NCI-H2227 treated with DMSO at 0.1 percent for 48 hours (cell line): ENCODE results near the gene CDKN3.
"Not testable (repeated sequence)": the region's sequence is repeated elsewhere in the genome, so short reads cannot be mapped to it uniquely, and the experiment has no call there.

Source experiments
- DNase-seq: peaks from one replicate; lab custom pipeline; 2025; lab: John Stamatoyannopoulos, UW

CDKN3 gene

DNA sequence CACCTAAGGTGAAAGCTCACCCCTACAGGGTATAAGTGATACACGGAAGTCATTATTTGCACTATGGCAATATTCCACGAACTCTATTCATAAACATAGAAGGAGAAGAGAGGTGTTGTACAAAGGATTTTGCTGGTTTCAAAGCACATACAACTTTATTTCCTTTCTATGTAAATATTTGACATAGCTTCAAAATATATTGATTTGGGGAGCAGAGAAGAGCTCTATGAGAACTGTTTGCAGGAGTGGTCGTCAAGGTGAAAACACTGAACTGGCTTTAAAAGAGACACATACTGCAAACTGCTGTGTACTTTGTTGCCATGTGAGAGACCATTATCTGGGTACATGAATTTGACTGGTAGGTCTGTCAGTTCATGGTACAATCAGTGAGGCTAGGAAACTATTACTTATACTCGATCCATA, 27.7 kb downstream of the CDKN3 start:
- DNase-seq, result no peak

DNA sequence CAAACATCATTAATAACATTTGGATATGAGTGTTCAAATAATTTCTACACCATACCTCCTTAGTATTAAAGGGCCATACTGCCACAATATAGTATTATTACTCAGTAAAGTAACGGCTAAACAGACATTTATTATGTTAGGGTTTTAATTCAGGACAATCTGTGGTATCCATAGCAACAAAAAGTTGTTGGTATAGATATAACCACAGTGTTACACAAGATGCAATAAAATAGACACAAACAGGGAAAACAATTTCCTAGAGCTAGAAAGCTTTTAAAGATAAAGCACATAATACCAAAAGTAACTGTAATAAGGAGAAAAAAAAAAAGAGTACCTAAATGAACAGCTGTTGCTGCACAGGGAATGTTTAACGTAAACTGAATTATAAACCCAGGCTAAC, 28.3 kb downstream of the CDKN3 start:
- DNase-seq, result no peak

DNA sequence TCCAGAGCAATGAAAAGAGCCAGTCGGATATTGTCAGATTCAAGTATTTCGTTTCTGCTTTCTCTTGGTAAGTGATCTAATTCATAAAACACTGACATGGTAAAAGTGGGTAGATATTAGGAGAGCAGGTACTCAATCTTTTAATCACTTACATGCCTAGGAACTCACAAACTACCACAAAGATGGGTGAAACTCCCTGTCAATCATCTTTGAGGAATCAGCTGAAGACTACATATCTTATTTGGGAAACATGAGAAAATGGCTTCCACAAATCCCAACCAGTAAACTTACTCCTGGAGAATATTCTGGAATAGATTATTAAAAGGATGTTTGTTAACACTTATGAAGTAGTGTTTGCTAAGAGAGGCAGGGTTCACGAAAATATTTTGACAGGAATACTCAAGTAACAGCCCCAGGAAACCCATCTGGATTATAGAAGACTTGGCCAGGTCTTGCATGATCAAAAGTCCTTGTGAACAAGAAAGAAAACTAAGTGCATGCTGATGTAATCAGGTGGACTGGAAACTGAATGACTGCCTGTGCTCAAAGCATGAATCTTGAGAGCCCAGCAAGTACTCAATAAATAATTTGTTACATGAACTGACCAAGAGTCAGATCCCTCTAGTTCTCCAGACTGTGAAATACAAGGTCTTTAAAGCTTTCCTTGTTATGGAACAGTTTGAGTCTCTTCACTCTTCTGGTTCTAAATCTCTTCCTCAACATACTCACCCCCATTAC, 28.9 kb downstream of the CDKN3 start:
- DNase-seq, result no peak

DNA sequence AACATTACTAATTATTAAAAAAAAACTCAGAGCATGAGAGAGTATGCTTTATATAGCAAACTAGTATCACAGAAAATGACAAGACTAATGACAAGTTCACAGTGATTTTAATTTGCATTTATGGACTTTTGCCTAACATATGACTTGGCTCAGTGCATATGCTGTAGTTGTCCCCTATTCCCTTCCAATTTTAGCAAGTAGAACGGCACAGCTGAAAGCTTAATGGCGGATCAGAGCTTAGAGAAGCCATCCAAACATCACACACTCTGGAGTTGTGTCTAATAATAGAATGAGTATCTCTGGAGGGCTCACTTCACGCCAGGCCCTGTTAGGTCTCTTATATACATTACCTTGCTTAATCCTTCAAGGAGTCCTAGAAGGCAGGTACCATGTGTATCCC, 31.1 kb downstream of the CDKN3 start:
- DNase-seq, result no peak

DNA sequence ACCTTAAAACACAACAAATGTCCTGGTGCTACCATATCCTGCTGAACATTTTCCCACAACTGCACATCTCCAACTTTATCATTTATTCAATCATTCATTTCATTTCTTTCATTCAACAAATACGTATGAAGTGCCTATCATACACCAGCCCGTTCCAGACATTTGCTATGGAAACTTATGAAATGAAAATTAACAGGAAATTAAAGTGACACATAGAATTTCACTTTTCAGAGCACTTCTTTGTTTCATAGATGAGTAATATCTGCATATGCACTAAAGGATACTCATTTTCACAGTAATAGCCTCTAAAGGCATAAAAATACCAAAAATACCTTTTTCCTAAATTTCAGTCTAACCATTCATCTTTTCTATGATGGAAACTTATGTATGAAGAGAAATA, 31.7 kb downstream of the CDKN3 start:
- DNase-seq, result no peak

DNA sequence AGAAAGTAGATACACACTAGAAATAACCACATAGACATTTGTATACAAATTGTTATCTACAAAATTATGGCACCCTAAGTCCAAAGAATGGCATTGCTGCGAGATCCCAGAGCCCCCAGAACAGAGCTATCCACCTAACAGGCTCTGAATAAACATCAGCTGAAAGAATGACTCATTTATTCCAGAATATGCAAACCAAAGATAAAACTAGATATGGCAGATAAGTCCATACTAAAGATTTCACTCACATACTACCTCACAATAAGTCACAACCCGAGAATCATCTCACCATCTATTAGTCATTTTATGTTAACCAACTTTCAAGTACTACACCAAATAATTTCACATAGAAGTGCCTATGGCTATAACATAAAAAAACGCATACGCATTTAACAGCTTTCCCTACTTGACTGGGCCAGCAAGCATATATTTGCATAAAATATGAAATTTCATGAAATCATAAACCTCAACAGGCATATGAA, 38.7 kb downstream of the CDKN3 start:
- no peak for DNase-seq

DNA sequence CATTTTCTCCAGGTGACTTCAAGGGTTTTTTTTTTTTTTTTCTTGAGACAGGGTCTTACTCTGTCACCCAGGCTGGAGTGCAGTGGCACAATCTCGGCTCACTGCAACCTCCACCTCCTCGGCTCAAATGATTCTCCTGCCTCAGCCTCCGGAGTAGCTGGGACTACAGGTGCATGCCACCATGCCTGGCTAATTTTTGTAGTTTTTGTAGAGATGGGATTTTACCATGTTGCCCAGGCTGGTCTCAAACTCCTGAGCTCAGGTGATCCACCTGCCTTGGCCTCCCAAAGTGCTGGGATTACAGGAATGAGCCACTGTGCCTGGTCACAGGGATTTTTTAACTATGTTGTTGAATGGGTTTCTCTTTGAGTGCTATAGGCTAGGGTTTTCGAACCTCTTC, 41.1 kb downstream of the CDKN3 start:
- DNase-seq, result not testable (repeated sequence)

DNA sequence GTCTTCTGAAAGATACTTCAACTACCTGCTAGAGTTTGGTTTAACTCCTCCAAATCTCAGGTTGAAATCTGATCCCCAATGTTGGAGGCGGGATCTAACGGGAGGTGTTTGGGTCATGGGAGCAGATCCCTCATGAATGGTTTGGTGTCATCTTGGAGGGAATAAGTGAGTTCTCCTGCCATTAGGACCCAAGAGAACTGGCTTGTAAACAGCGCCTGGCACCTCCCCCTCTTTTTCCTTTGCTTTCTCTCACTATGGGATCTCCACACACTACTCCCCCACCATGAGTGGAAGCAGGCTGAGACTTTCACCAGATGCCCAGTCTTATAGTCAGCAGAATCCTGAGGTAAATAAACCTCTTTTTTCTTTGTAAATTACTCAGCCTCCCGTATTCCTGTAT, 41.9 kb downstream of the CDKN3 start:
- DNase-seq, result no peak

DNA sequence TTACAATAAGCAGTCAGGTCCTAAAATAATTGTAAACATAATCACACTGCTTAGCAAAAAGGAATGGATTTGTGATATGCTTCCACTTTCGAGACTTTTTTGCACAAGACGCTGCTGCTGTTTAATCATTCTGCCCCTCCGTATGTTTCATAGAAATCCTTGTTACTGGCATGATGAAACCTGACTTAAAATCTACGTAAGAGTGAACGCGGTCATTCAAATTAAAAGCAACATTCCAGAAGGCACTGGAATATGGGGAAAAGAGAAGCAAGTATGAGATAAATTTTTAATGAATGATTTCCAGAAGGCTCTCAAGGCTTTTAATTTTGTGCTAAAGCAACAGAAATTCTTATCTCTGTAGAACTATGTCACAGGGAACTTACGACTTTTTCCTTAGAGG, 43.2 kb downstream of the CDKN3 start:
- DNase-seq, result no peak

DNA sequence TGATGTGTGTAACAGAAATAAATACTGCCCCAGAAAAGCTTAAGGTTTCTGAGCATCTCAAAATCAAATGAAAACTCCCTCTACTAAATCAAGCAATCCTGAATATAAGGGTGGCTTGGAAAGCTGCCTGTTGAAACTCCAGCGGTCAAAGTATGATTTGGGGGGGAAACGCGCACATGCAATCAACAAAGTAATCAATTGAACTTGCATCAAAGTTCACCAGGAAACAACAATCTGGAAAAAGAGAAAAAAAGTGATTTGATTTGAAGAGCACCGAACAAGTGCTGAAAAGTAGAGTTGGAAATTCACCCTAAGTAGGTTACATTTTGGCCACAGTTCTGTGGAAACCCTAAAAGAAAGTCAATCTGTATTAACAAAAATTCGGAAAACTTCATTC, 43.7 kb downstream of the CDKN3 start:
- no peak for DNase-seq

DNA sequence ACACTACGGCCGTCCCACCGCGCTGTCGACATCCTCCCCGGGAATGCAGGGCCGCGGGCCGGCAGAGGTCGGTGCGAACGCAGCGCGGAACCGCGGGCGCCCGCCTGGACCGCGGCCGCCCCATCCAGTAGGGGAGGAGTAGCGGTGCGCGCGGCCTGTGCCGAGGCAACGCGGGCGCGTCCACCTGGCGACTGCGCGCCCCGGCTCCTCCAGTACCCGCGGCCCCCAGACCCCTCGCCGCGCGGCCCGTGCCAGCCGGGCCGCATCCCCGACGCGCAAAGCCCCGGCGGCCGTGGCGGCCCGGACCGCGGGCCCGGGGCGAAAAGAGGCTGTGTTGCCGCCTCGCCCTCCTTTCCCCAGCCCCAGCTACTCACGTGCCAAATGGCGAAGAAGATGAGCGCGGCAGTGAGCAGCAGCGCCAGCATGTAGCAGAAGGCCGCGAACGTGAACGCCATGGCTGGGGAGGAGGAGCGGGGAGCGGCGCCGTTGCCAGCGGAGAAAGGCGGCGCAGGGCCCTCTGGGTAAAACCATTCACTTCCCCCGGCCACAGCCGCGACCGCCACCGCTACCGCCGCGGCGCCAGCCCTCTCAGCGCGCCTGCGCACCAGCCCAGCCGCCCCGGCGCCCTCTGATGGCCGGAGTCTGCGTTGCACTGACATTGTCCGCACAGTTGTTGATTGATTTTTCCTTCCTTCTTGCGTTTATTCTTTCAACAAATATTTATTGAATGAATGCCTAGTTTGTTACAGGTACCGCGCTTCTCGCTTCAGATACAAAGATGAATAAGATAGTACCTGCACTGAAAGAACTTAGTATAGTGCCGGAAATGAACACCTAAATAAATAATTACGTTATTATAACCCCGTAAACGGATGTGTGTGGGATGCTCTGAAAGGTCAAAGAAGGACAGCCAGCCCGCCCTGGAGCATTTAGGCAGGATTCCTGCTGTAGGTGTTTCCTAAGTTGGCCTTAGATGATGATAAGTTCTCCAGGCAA, 44.4 kb downstream of the CDKN3 start, which contains the start of gene CNIH1:
Gene CNIH1 (minus strand): TSS at position 502 of the 996 bp plus-strand sequence. CDS start 47 bp downstream, at position 455.
- DNase-seq, result peak; percentile 92

DNA sequence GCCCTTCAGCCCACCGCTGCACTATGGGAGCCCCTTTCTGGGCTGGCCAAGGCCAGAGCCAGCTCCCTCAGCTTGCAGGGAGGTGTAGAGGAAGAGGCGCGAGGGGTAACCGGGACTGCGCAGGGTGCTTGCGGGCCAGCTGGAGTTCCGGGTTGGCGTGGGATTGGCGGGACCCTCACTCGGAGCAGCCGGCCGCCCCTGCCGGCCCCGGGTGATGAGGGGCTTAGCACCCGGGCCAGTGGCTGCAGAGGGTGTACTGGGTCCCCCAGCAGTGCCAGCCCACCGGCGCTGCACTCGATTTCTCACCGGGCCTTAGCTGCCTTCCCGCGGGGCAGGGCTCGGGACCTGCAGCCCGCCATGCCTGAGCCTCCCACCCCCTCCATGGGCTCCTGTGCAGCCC, 46.2 kb downstream of the CDKN3 start:
- not testable (repeated sequence) for DNase-seq

DNA sequence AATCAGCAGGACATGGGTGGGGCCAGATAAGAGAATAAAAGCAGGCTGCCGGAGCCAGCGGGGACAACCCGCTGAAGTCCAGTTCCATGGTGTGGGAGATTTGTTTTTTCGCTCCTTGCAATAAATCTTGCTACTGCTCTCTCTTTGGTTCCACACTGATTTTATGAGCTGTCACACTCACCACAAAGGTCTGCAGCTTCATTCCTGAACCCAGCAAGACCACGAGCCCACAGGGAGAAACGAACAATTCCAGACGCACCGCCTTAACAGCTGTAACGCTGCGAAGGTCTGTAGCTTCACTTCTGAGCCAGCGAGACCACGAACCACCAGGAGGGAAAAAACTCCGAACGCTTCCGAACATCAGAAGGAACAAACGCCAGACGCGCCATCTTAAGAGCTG, 47.2 kb downstream of the CDKN3 start:
- DNase-seq, result no peak

DNA sequence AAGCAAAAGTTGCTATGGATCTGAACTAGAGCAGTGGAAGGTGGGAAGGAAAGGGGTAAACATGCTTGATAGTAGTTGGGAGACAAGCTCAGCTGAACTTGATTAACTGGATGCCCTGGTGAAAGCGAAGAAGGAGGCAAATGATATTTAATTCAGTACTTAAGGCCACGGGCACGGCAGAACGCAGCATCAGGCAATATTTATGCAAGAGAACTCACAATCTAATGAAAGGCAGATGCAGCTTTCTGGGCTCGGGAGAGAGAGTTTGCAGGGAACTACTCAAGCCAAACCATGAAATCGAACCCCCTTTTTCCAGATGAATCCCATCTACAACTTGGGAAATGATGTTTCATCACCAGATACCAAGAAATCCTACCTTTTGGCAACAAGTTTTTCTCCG, 47.9 kb downstream of the CDKN3 start:
- DNase-seq, result no peak

DNA sequence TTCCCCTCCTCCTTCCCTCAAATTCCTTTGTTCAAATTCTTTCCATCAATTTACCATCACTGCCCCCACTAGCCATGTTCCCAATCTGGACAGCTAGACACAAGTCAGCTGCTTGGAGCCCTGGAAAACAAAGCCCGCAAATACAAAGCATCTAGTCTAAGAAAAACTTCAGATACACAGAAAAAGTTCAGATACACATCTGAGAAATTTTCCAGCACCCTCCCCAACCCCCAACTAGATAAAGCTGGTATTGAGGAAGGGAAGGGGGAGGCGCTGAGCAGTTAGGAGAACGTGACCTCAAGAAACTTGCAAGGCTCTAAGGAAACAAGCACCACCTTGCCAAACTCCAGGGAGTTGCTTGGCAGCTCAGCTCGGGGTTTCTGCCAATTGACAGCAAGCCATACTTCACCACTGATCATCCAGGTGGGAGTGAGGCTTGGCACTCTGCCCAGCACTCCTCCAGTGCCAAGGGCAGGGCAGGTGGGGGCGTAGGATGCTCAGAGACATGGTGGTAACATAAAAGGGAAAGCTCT, 49.4 kb downstream of the CDKN3 start:
- no peak for DNase-seq

DNA sequence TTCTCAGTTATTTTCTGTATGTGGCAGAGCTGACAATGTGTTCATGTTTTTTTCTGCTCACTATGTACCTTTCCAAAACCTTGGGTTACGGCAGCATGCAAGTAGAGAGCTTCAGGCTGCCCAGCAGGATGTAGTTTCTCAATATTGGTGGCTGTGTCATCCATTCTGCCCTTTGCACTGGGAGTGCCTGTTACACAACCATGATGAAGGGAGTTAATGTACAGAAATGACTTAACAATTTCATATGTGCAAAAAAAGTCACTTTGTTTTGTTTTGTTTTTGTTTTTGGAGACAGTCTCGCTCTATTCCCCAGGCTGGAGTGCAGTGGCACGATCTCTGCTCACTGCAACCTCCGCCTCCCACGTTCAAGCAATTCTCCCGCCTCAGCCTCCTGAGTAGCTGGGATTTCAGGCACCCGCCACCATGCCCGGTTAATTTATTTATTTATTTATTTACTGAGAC, 50.5 kb downstream of the CDKN3 start:
- no peak for DNase-seq

DNA sequence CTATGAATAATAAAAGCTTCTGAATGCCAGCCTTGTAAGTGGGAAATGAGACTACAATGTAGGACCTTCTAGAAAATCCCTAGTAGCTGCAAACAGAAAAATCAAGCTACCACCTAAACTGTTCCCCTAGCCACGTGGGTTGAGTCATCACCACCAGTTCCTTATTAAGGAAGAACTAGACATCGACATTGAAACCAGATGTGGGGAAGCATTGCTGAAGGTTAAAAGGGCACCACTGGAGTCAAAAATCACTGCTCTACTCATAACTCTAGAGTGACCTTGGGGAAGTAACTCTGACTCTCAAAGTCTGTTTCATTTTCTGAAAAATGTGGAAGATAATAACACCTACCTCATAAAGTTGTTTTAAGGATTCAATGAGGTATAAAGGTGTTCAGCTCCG, 53.7 kb downstream of the CDKN3 start:
- DNase-seq, result no peak

DNA sequence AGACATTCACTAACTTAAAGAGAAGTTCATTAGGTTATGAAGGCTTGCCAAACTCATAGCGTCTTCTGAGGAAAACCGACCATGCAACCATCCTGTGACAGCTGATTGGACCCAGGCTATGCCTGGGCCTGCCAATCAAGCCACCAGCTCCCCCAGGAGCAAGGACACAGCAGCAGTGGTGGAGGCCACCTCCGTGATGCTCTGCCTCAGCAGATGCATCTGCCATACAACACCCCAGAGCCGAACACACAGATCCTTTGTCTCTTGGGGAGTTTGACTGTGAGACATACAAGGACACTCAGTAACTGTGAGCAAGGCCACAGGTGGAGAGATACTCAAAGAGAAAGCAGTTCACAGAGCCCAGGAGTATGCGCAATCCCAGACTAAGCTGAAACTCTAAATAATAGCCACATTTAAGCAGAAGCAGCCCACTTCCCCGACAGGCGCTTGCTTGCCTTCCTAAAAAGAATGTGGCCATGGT, 54.4 kb downstream of the CDKN3 start:
- DNase-seq, result no peak

DNA sequence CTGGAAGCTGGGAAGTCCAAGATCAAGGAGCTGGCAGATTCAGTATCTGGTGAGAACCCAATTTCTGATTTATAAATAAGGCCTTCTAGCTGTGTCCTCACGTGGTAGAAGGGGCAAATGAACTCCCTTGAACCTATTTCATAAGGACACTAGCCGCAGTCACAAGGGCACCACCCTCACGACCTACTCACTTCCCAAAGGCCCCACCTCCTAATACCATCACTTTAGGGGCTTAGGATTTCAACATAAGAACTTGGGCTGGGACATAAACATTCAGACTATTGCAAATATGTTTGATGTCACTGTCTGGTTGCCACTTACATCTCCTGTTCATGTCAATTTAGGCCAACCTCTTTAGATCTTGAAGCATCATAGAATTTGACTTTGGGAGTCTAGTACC, 55.2 kb downstream of the CDKN3 start:
- DNase-seq, result no peak

DNA sequence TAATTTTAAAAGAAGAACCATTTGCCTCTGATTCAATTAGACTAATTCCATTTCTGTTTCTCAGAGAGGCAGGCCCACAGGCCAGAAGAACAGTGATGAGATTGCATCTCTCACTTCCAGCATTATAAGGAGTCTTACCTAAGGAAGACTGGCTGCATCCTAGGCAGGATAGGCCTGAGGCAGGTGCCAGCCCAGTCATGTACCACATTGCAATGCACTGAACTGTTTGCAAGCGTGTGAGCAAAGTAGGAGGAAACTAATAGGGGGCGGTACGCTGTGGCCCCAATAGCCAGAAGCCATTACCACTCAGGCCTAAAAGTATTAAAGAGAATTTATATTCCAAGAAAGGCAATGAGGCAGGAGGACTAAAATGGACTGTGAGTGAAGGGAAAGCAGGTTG, 56.4 kb downstream of the CDKN3 start:
- DNase-seq, result no peak

DNA sequence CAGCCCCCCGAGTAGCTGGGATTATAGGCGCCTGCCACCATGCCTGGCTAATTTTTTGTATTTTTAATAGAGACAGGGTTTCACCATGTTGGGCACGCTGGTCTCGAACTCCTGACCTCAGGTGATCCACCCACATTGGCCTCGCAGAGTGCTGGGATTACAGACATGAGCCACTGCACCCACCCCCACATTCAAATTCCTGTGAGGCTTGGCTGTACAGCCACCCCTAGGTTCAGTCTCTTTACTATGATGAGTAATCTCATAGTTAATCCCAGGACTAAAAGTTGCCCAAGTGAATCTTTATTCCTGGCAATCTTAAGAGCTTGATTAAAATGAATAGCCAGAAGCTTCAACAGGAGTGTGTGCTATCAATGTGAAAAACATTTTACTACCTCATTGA, 57.2 kb downstream of the CDKN3 start:
- DNase-seq, result not testable (repeated sequence)

DNA sequence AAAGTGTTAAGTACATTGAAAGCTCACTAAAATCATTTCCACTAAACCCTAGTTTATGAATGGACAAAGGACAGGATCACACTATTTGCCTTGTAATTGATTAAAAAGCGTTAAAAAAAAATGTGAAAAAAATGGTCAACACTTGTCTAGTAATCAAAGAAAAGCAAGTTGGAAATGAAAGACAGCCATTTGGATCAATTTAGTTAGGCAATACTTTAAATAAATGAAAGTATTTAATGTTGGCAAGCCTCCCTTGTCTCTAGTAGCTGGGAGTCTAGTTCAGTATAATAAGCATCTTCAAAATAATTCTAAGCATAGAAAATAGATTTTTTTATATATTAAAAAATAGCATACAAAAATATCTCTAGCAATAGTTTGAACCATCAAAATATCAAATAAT, 58.6 kb downstream of the CDKN3 start:
- no peak for DNase-seq
